22Rv1 (cell line): ENCODE data around the gene VPS35.

Source experiments
- CTCF ChIP-seq: fragments of 450-650 bp; IDR thresholded peaks from 2 replicates; pipeline ENCODE4 v1.5.1; 2017; ENCODE audit warnings: mild to moderate bottlenecking
- ZFX ChIP-seq: fragments of 450-650 bp; IDR thresholded peaks from 2 replicates; pipeline ENCODE4 v1.6.1; 2017; ENCODE audit warnings: antibody characterized with exemption, borderline replicate concordance

GRCh38 chr16:46721885-46722284 is 32.9 kb upstream of the VPS35 start:
- no peak for TF ChIP-seq CTCF
- TF ChIP-seq ZFX: no peak
